HEK293 (cell line): ENCODE results near the gene SLC26A1.
A peak's percentile ranks its signal among the peaks of the same experiment; 100 is the strongest.

Source experiments
- KLF1 ChIP-seq: fragments of 450-650 bp; formaldehyde crosslinking; IDR thresholded peaks from 2 replicates; pipeline ENCODE4 v1.5.1; 2016; ENCODE audit warnings: missing biosample characterization, missing genetic modification characterization
- SALL2 ChIP-seq: fragments of 450-650 bp; formaldehyde crosslinking; IDR thresholded peaks from 2 replicates; pipeline ENCODE4 v1.5.0; 2017; ENCODE audit warnings: missing biosample characterization, mild to moderate bottlenecking, missing genetic modification characterization, borderline replicate concordance
- YY1 ChIP-seq: fragments of 450-650 bp; formaldehyde crosslinking; IDR thresholded peaks from 2 replicates; pipeline ENCODE4 v1.5.1; 2018; ENCODE audit warnings: missing biosample characterization, missing genetic modification characterization
- ZNF239 ChIP-seq: fragments of 450-650 bp; formaldehyde crosslinking; IDR thresholded peaks from 2 replicates; pipeline ENCODE4 v1.5.1; 2016; ENCODE audit warnings: missing biosample characterization, missing genetic modification characterization
- ZNF274 ChIP-seq, 2 experiments: fragments of 200-500 bp in 1 of 2; fragments of 450-650 bp in 1 of 2; sonication (Bioruptor generic) in 1 of 2; formaldehyde crosslinking in 1 of 2; IDR thresholded peaks; 2 replicates each; pipeline versions ENCODE4 v1.5.1 to v1.6.1; 2014 to 2016; ENCODE audit warnings: borderline replicate concordance in 1 of 2, inconsistent platforms in 1 of 2, low read length in 1 of 2, missing biosample characterization in 1 of 2, missing genetic modification characterization in 1 of 2
- ZNF354C ChIP-seq: fragments of 450-650 bp; formaldehyde crosslinking; IDR thresholded peaks from 2 replicates; pipeline ENCODE4 v1.5.1; 2016; ENCODE audit warnings: missing biosample characterization, missing genetic modification characterization, low read depth, borderline replicate concordance
- ZNF423 ChIP-seq: fragments of 450-650 bp; formaldehyde crosslinking; IDR thresholded peaks from 2 replicates; pipeline ENCODE4 v1.5.1; 2016; ENCODE audit warnings: missing biosample characterization, missing genetic modification characterization
- ZNF629 ChIP-seq: fragments of 450-650 bp; formaldehyde crosslinking; IDR thresholded peaks from 2 replicates; pipeline ENCODE4 v1.5.1; 2017; ENCODE audit warnings: missing biosample characterization, missing genetic modification characterization
- ZNF707 ChIP-seq: fragments of 450-650 bp; formaldehyde crosslinking; IDR thresholded peaks from 2 replicates; pipeline ENCODE4 v1.5.1; 2016; ENCODE audit warnings: missing biosample characterization, missing genetic modification characterization
- TF ChIP-seq, protein P1 (sequence below): fragments of 450-650 bp; formaldehyde crosslinking; IDR thresholded peaks from 2 replicates; pipeline ENCODE4 v1.5.1; 2016; ENCODE audit warnings: missing biosample characterization, missing genetic modification characterization
- TF ChIP-seq, protein P2 (sequence below): fragments of 450-650 bp; formaldehyde crosslinking; IDR thresholded peaks from 2 replicates; pipeline ENCODE4 v1.5.1; 2016; ENCODE audit warnings: missing biosample characterization, missing genetic modification characterization, low read depth

DNA sequence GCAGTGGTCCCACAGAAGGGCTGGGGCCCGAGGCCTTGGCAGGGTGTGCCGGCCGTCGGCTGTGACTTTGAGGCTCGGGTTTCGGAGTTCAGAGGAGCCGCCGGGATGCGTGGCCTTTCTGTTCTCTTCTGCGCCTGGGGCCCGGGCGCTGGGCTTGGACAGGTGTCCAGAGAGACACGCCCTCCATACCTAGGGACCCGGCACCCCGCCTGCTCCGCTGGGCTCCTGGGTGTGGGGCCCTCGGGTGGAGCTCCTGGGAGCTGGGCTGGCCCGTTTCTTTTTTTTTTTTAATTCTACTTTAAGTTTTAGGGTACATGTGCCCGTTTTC is 29.5 kb upstream of the SLC26A1 start:
- TF ChIP-seq, protein P1, sequence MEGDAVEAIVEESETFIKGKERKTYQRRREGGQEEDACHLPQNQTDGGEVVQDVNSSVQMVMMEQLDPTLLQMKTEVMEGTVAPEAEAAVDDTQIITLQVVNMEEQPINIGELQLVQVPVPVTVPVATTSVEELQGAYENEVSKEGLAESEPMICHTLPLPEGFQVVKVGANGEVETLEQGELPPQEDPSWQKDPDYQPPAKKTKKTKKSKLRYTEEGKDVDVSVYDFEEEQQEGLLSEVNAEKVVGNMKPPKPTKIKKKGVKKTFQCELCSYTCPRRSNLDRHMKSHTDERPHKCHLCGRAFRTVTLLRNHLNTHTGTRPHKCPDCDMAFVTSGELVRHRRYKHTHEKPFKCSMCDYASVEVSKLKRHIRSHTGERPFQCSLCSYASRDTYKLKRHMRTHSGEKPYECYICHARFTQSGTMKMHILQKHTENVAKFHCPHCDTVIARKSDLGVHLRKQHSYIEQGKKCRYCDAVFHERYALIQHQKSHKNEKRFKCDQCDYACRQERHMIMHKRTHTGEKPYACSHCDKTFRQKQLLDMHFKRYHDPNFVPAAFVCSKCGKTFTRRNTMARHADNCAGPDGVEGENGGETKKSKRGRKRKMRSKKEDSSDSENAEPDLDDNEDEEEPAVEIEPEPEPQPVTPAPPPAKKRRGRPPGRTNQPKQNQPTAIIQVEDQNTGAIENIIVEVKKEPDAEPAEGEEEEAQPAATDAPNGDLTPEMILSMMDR (tag by site-specific recombination) = no peak
- TF ChIP-seq ZNF707 (tag by site-specific recombination) = no peak
- no peak for TF ChIP-seq ZNF239 (tag by site-specific recombination)
- TF ChIP-seq ZNF274 (IDR thresholded peaks at IDR 0.05; ENCODE audit: low read length) = no peak
- no peak for TF ChIP-seq ZNF274 (tag by site-specific recombination; IDR thresholded peaks at IDR 0.05; ENCODE audit: borderline replicate concordance)
- TF ChIP-seq, protein P2, sequence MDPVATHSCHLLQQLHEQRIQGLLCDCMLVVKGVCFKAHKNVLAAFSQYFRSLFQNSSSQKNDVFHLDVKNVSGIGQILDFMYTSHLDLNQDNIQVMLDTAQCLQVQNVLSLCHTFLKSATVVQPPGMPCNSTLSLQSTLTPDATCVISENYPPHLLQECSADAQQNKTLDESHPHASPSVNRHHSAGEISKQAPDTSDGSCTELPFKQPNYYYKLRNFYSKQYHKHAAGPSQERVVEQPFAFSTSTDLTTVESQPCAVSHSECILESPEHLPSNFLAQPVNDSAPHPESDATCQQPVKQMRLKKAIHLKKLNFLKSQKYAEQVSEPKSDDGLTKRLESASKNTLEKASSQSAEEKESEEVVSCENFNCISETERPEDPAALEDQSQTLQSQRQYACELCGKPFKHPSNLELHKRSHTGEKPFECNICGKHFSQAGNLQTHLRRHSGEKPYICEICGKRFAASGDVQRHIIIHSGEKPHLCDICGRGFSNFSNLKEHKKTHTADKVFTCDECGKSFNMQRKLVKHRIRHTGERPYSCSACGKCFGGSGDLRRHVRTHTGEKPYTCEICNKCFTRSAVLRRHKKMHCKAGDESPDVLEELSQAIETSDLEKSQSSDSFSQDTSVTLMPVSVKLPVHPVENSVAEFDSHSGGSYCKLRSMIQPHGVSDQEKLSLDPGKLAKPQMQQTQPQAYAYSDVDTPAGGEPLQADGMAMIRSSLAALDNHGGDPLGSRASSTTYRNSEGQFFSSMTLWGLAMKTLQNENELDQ (tag by site-specific recombination) = no peak
- TF ChIP-seq ZNF423 (tag by site-specific recombination) = no peak
- TF ChIP-seq YY1 (tag by site-specific recombination) = no peak
- no peak for TF ChIP-seq ZNF629 (tag by site-specific recombination)
- TF ChIP-seq SALL2 = no peak
- TF ChIP-seq ZNF354C (tag by site-specific recombination) = no peak
- TF ChIP-seq KLF1 (tag by site-specific recombination) = peak; percentile 92
